ENCODE data around the gene RABL3. TPM values are rescaled to one million over a fixed set of nuclear protein-coding genes. Genes with fewer than 3 reads are reported as not detected.
A peak's percentile ranks its signal among the peaks of the same experiment; 100 is the strongest.
"Not testable (repeated sequence)": the region's sequence is repeated elsewhere in the genome, so short reads cannot be mapped to it uniquely, and the experiment has no call there.

Gene RABL3
- total RNA-seq, 2 experiments from 2014 or later = 28.8 to 37.1 TPM

GRCh38 chr3:120742849-120743365, 591 bp upstream of the RABL3 start:
- ATAC-seq = peak; percentile 11
- CTCF ChIA-PET = interaction anchor here (2.5 kb wide), 1 partner anchor 52 kb away, joined by 10 read pairs; no protein-coding TSS in a partner anchor

GRCh38 chr3:120741837-120742197, 499 bp downstream of the RABL3 start:
- no peak for ATAC-seq
- Mint-ChIP-seq H3K9me3 (no peaks in the 10 kb centered on the region), H3K4me3 (peak overlapping the region; percentile 84), H3K27me3 (no peaks in the 10 kb centered on the region), H3K4me1 (ENCODE audit: low read depth) (peaks cover 27% of the 10 kb centered on the region), H3K27ac (peak overlapping the region; percentile 96), H3K36me3 (ENCODE audit: low read depth) (peaks cover 22% of the 10 kb centered on the region)
- no peak for DNase-seq
- TF ChIP-seq CTCF (IDR thresholded peaks at IDR 0.05) = no peak
- intact Hi-C loops (cut with micrococcal nuclease) = no loop called here
- ChIA-PET CTCF (interaction anchor here (1.5 to 3.1 kb wide), 3 partner anchors 13 to 181 kb away, joined by 9 to 12 read pairs (median 10); no protein-coding TSS in a partner anchor), POLR2A (interaction anchor here (0.7 to 1.0 kb wide), 3 partner anchors 10 to 146 kb away, joined by 3 to 6 read pairs (median 3); partner anchors contain the start of gene NDUFB4)

More at GRCh38 chr3:120742849-120743365, 591 bp upstream of the RABL3 start:
- peaks cover 15% of the 10 kb centered on the region for H3K36me3 Mint-ChIP-seq (ENCODE audit: low read depth)
- H3K9me3 Mint-ChIP-seq = no peaks in the 10 kb centered on the region
- DNase-seq = peak; percentile 40
- no peak for TF ChIP-seq CTCF (IDR thresholded peaks at IDR 0.05)
- intact Hi-C loops (cut with micrococcal nuclease) = no loop called here
- POLR2A ChIA-PET = interaction anchor here (0.6 to 1.0 kb wide), 3 partner anchors 15 to 147 kb away, joined by 3 to 6 read pairs (median 3); partner anchors contain the start of gene NDUFB4
- no peaks in the 10 kb centered on the region for H3K27me3 Mint-ChIP-seq
- peaks cover 27% of the 10 kb centered on the region for H3K4me1 Mint-ChIP-seq (ENCODE audit: low read depth)
- peak overlapping the region; percentile 84 for H3K4me3 Mint-ChIP-seq
- peak overlapping the region; percentile 96 for H3K27ac Mint-ChIP-seq

GRCh38 chr3:120741320-120741719, 996 bp downstream of the RABL3 start:
- ChIA-PET POLR2A (interaction anchor here (1.0 kb wide), 1 partner anchor 9 kb away, joined by 3 read pairs; no protein-coding TSS in a partner anchor), CTCF (interaction anchor here (1.3 to 3.1 kb wide), 4 partner anchors 12 to 180 kb away, joined by 4 to 12 read pairs (median 10); no protein-coding TSS in a partner anchor)
- Mint-ChIP-seq H3K9me3 (peaks cover under 1% of the 10 kb centered on the region), H3K4me1 (ENCODE audit: low read depth) (peaks cover 27% of the 10 kb centered on the region), H3K27ac (peak overlapping the region; percentile 96), H3K36me3 (ENCODE audit: low read depth) (peaks cover 20% of the 10 kb centered on the region), H3K27me3 (no peaks in the 10 kb centered on the region), H3K4me3 (peak overlapping the region; percentile 84)
- no peak for TF ChIP-seq CTCF (IDR thresholded peaks at IDR 0.05)
- intact Hi-C loops (cut with micrococcal nuclease) = no loop called here
- no peak for ATAC-seq
- no peak for DNase-seq

GRCh38 chr3:120738006-120738405, 4.3 kb downstream of the RABL3 start:
- POLR2A ChIA-PET; CTCF ChIA-PET; ATAC-seq; H3K4me1 Mint-ChIP-seq (ENCODE audit: low read depth); H3K27me3 Mint-ChIP-seq; H3K27ac Mint-ChIP-seq; intact Hi-C loops (cut with micrococcal nuclease); H3K4me3 Mint-ChIP-seq: not testable (repeated sequence)
- Mint-ChIP-seq H3K36me3 (ENCODE audit: low read depth) (peaks cover 33% of the 10 kb centered on the region), H3K9me3 (peaks cover 16% of the 10 kb centered on the region)
- DNase-seq = peak; percentile 10

GRCh38 chr3:120730576-120731542, 11.5 kb downstream of the RABL3 start:
- intact Hi-C loops (cut with micrococcal nuclease) = no loop called here
- DNase-seq = no peak
- ChIA-PET CTCF (interaction anchor here (2.7 kb wide), 1 partner anchor 9 kb away, joined by 12 read pairs; no protein-coding TSS in a partner anchor), POLR2A (no interaction called here)
- Mint-ChIP-seq H3K9me3 (peaks cover 13% of the 10 kb centered on the region), H3K4me1 (ENCODE audit: low read depth) (no peaks in the 10 kb centered on the region), H3K27ac (no peak overlapping the region), H3K36me3 (ENCODE audit: low read depth) (peaks cover 41% of the 10 kb centered on the region), H3K27me3 (no peaks in the 10 kb centered on the region), H3K4me3 (no peak overlapping the region)
- no peak for TF ChIP-seq CTCF (IDR thresholded peaks at IDR 0.05)
- ATAC-seq = no peak
